Hepatocyte (in vitro differentiated cells): Measurements from ENCODE around the gene ADAP2. TPM values are rescaled to one million over a fixed set of nuclear protein-coding genes. Genes with fewer than 3 reads are reported as not detected.

Experiments used
- DNase-seq: peaks from one replicate; pipeline ENCODE4 v3.0.0-alpha.2; 2016; ENCODE audit warnings: low spot score
- H2AFZ ChIP-seq: fragments of 200-600 bp; sonication (generic); 2 replicates; pipeline ENCODE4 v1.6.0; 2016; ENCODE audit warnings: antibody characterized with exemption, mild to moderate bottlenecking
- H3K27ac ChIP-seq: fragments of 200-600 bp; sonication (generic); 2 replicates; pipeline ENCODE4 v1.5.1; 2016; ENCODE audit warnings: mild to moderate bottlenecking
- H3K27me3 ChIP-seq: fragments of 200-600 bp; sonication (generic); 2 replicates; pipeline ENCODE4 v1.6.1; 2016
- H3K36me3 ChIP-seq: fragments of 200-600 bp; sonication (generic); replicated peaks from 2 replicates; pipeline ENCODE4 v1.5.1; 2016; ENCODE audit warnings: low read depth; ENCODE audit not compliant: insufficient read depth
- H3K4me1 ChIP-seq: fragments of 200-600 bp; sonication (generic); 2 replicates; pipeline ENCODE4 v1.5.1; 2016; ENCODE audit warnings: mild to moderate bottlenecking, moderate library complexity; ENCODE audit not compliant: insufficient read depth
- H3K4me2 ChIP-seq: fragments of 200-600 bp; sonication (generic); 2 replicates; pipeline ENCODE4 v1.6.0; 2016
- H3K4me3 ChIP-seq: fragments of 200-600 bp; sonication (generic); 2 replicates; pipeline ENCODE4 v1.5.1; 2016; ENCODE audit warnings: mild to moderate bottlenecking
- H3K79me2 ChIP-seq: fragments of 200-600 bp; sonication (generic); 2 replicates; pipeline ENCODE4 v1.6.0; 2017; ENCODE audit warnings: mild to moderate bottlenecking
- H3K9me2 ChIP-seq: fragments of 200-600 bp; sonication (generic); replicated peaks from 2 replicates; pipeline ENCODE4 v1.6.0; 2017; ENCODE audit warnings: mild to moderate bottlenecking; ENCODE audit not compliant: insufficient read depth
- H3K9me3 ChIP-seq: fragments of 200-600 bp; sonication (generic); 2 replicates; pipeline ENCODE4 v1.5.1; 2016; ENCODE audit warnings: low read depth, mild to moderate bottlenecking
- H4K20me1 ChIP-seq: fragments of 200-600 bp; sonication (generic); 2 replicates; pipeline ENCODE4 v1.6.0; 2016; ENCODE audit warnings: mild to moderate bottlenecking; ENCODE audit not compliant: insufficient read depth, poor library complexity, severe bottlenecking
- EZH2 ChIP-seq: fragments of 200-600 bp; sonication (generic); IDR thresholded peaks from 2 replicates; pipeline ENCODE4 v1.6.1; 2016; ENCODE audit warnings: antibody characterized with exemption, mild to moderate bottlenecking, borderline replicate concordance
- EZH2phosphoT487 ChIP-seq: fragments of 200-600 bp; sonication (generic); IDR thresholded peaks from one replicate; pipeline ENCODE4 v1.6.1; 2018; ENCODE audit warnings: antibody characterized with exemption, mild to moderate bottlenecking, low read depth, moderate library complexity; ENCODE audit not compliant: unreplicated experiment, severe bottlenecking
- WGBS: methylation state at CpG from one replicate; pipeline ENCODE4 v1.1.6; 2016; ENCODE audit warnings: low lambda C conversion rate; ENCODE audit errors: missing lambda C conversion rate; 5-methylcytosine and 5-hydroxymethylcytosine counted together
- polyA plus RNA-seq: library from polyadenylated mRNA; unstranded; fragments of >200 nt; fragmentation: Nextera tagmentation; extraction: Ambion mirVana; gene quantifications from 2 replicates; pipeline ENCODE4 v1.2.1, GENCODE V29; 2016
- total RNA-seq: library from RNA; depleted of rRNA; stranded (reverse); fragments of >200 nt; gene quantifications from 2 replicates; pipeline ENCODE4 v1.2.3, GENCODE V29; 2014
- TF ChIP-seq, protein P1 (sequence below): fragments of 200-600 bp; sonication (generic); IDR thresholded peaks from 2 replicates; pipeline ENCODE4 v1.5.1; 2016; ENCODE audit warnings: antibody characterized with exemption, mild to moderate bottlenecking; ENCODE audit not compliant: poor library complexity

Gene ADAP2
- total and polyA plus RNA-seq, 2 experiments from 2014 or later = 0.70 to 1.5 TPM

DNA sequence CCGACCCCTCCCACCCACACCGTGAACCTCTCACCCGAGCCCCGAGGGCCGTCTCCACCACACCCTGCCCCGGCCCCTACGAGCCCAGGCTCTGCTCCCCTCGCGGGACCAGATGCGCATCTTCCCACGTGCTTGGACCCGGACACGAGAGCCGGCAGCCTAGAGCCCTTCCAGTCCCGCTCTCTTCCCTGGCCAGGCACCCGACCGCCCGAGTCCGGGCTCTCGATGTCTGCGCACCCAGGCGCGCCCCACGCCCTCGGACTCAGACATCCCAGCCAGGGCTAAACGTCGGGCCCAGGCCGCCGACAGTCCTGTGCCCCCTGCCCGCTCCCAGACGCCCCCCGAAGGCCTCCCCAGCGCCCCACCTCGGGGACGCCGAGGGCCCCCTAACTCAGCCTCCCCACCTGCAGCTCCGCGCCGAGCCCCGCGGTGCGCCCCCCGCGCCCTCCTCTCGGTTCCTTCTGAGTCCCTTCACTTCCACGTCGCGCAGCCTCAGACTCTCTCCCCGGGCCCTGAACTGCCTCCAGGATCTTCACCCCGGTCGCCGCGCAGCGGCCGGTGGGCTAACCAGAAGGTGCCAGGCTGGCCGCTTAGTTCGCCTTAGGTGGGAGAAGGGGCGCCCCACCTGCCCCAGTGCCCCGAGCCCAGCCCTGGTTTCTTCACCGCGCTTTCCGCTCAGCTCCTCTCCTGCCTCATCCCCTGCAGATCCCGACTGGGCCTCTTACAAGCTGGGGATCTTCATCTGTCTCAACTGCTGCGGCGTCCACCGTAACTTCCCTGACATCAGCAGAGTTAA is 688 bp downstream of the ADAP2 start:
- peak overlapping the region; percentile 56 for H2AFZ ChIP-seq

DNA sequence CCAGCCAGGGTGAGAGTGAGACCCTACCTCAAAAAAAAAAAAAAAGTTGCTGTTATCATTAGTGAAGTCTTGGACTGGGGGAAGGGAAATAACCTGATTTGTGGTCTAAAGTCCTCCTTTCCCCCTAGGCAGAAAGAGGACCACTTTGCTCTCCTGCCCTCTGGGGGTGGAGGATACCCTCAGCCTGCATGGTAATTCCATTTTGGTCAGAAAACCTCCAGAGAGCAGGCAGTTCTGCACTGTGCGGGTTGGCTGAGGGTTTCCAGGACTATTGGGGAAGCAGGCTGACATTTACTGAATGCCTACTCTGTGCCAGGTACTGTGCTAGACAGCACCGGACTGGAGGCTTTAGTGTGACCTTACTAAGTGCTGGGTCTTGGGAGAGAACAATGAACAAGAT is 2.6 kb downstream of the ADAP2 start:
- Histone ChIP-seq H3K36me3 (no peaks in the 10 kb centered on the region), H3K9me3 (no peaks in the 10 kb centered on the region)
- WGBS = 56% methylated on average over 2 of the region's 2 CpGs

More for the DNA sequence above, 688 bp downstream of the ADAP2 start:
- WGBS = 11% methylated on average over 42 of the region's 66 CpGs
- peak; percentile 20 for DNase-seq
- Histone ChIP-seq H3K9me3 (no peaks in the 10 kb centered on the region), H3K27me3 (peaks cover 57% of the 10 kb centered on the region), H3K4me3 (no peak overlapping the region), H3K4me1 (peaks cover 6% of the 10 kb centered on the region), H3K36me3 (no peaks in the 10 kb centered on the region), H3K79me2 (no peaks in the 10 kb centered on the region), H4K20me1 (no peaks in the 10 kb centered on the region), H3K27ac (no peak overlapping the region), H3K9me2 (no peaks in the 10 kb centered on the region), H3K4me2 (peak overlapping the region; percentile 94)
- TF ChIP-seq EZH2phosphoT487 = peak; percentile 48
- no peak for TF ChIP-seq EZH2
- TF ChIP-seq, protein P1, sequence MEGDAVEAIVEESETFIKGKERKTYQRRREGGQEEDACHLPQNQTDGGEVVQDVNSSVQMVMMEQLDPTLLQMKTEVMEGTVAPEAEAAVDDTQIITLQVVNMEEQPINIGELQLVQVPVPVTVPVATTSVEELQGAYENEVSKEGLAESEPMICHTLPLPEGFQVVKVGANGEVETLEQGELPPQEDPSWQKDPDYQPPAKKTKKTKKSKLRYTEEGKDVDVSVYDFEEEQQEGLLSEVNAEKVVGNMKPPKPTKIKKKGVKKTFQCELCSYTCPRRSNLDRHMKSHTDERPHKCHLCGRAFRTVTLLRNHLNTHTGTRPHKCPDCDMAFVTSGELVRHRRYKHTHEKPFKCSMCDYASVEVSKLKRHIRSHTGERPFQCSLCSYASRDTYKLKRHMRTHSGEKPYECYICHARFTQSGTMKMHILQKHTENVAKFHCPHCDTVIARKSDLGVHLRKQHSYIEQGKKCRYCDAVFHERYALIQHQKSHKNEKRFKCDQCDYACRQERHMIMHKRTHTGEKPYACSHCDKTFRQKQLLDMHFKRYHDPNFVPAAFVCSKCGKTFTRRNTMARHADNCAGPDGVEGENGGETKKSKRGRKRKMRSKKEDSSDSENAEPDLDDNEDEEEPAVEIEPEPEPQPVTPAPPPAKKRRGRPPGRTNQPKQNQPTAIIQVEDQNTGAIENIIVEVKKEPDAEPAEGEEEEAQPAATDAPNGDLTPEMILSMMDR = no peak

DNA sequence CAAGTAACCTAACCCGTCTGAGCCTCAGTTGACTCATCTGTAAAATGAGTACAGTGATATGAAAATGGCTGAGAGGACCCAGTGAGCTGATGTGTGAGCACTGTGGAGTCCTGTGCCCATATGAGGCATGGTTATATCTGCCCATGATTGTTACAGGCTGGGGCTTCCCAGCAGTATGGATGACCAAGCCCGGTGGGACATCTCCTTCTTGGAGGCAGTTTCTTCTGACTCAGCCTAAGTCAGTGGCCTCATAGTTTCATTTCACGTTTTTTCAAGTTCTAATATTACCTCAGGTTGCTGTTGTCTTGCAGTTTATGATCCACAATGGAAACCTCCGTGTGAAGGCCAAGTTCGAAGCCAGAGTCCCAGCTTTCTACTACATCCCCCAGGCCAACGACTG is 4.8 kb downstream of the ADAP2 start:
- Histone ChIP-seq H3K4me3 (no peak overlapping the region), H3K27ac (no peak overlapping the region), H3K9me3 (no peaks in the 10 kb centered on the region), H3K4me1 (peaks cover 6% of the 10 kb centered on the region), H4K20me1 (no peaks in the 10 kb centered on the region), H3K27me3 (peaks cover 28% of the 10 kb centered on the region), H3K79me2 (no peaks in the 10 kb centered on the region), H3K36me3 (no peaks in the 10 kb centered on the region), H3K9me2 (no peaks in the 10 kb centered on the region), H2AFZ (no peak overlapping the region), H3K4me2 (no peak overlapping the region)
- TF ChIP-seq EZH2phosphoT487 (no peak), EZH2 (no peak)
- TF ChIP-seq, protein P1 = no peak
- 75% methylated on average over 6 of the region's 6 CpGs for WGBS
- DNase-seq = no peak

More for the DNA sequence above, 2.6 kb downstream of the ADAP2 start:
- no peaks in the 10 kb centered on the region for H3K79me2 ChIP-seq
- H3K4me3 ChIP-seq = no peak overlapping the region
- H2AFZ ChIP-seq = no peak overlapping the region
- peaks cover 46% of the 10 kb centered on the region for H3K27me3 ChIP-seq
- H3K4me1 ChIP-seq = peaks cover 6% of the 10 kb centered on the region
- H3K9me2 ChIP-seq = no peaks in the 10 kb centered on the region
- no peak for DNase-seq
- TF ChIP-seq, protein P1 = no peak
- TF ChIP-seq EZH2phosphoT487 (no peak), EZH2 (no peak)
- H3K4me2 ChIP-seq = no peak overlapping the region
- no peaks in the 10 kb centered on the region for H4K20me1 ChIP-seq
- H3K27ac ChIP-seq = no peak overlapping the region
